ENCODE results near the gene KDM5B.
"Not testable (repeated sequence)": the region's sequence is repeated elsewhere in the genome, so short reads cannot be mapped to it uniquely, and the experiment has no call there.

KDM5B gene

DNA sequence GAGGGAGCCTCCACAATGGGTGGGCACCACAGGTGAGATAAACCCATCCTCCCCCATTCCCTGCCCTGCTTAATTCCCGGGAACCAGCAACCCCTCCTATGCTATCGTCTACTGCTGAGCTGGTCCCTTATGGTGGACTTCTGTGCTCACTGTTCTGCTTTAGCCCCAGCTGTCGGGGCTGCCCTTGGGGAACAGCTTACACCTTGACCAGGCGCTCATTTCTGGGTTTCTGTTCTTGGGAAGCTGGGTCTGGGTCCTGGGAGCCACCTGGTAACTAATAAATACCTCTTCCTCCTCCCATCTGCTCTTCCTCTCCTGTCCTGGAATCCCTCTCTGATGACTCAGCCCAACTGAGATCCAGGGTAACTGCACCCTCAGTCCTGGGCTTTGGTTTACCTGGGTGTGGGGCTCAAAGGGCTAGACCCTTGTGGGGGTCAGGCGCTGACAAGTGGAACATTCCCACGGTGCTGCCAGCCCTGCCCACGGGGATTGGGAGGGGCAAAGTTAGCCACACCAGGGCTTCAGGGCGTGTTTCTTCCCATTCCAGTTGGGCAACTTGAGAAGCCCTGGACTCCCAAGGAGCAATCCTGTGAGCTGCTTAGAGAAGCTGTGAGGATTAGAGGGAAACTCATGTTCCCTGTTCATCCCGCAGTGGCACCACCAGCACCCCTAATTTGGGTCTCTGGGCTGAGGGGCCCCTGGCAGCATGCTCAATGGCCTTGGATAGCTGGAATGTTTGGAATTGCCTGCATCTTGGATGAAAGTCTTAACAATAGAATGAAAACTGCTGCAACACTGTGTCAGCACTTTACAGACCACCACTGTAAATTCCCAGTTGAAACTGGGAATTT, 4.2 kb upstream of the KDM5B start:
- no peak for DNase-seq

DNA sequence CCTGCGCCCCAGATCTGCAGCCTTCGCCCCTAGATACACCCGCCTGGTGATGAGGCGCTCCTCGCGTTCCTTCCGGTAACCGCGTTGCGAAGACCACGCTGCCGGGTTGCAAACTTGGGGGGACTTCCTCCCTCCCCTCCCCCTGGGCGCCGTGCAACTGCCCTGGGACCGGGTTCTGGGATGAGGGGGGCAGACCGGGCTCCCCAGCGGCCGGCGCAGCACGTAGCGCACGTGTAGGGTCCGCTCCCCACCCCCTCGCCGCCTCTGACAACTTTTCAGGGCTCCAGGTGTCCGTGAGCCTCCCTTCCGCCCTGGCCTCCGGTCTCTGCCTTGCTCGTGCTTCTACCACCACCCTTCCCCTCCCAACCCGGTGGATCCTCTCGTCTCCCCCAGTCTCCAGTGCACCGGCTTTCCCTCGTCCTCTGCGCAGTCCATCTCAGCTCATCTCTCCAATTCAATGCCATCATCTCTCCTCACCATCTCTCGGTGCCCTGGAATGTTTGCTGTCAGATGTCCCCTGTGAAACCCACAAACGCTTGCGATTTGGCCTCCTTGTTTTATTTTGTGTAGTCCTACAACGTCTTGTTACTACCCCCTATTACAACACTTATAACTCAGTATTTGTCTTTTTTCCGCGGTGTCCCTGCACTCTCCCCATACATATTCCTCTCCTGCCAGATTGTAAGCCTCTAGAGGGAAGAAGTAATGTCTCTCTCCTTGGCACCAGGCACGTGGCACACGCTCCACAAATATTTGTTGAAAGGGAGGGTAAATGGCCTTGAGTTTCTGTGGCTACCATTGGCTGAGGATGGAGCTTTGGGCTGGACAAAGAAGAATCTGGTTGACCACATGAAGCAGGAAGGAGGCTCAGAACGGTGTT, 3.3 kb upstream of the KDM5B start:
- peak; percentile 17 for DNase-seq

DNA sequence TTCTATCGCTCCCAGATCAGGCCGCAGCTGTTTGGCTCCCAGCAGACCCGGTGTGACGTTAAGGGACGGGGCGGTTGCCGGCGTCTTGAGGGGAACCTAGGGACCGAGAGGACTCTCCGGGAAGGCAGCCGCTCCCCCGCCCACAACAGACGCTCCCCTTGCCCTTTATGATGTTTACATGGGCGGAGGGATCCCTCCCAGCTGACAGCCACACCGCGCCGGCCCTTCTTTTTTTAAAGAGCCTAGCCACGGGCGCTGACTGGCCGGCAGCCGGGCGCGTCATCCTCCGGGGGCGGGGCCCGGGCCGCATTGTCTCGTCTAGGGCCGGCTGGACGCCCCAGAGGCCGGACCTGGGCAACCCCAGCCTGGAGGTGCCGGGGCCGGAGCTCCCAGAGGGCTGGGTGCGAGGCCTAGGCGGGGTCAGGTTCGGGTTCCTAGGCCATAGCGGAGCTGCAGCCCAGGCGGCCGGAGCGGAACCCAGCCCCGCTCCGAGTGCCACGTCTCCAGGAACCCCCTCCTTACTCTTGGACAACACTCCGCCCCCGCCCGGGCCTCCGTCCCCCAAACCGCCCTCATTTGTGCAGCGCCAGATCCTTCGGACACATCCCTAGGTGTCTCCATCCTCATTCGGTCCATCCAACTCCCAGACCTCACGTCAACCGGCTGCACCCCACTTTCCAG, 2.5 kb upstream of the KDM5B start, which contains the start of gene PCAT6:
Gene PCAT6, plus strand, starts transcription at position 340 of the 681 bp plus-strand sequence.
- peak; percentile 92 for DNase-seq

DNA sequence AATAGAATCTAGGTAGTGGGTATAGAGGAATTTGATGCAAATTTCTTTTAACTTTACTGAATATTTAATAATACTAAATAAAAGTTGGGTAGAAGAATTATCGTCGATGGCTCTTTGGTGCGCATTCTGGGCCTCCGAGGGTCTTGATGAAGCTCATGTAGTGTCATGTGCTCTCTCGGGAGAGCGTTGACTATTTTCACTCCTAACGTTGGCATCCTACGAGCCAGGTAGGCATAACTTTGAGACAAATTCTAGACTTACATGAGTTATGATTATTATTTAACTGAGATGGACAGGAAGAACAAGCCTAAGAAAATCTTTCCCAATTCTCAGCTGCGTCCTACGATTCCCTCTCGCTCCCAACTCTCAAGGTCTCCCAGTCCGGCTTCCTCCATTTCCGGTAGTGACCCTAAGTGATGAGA, 2.0 kb upstream of the KDM5B start:
- DNase-seq, result no peak

DNA sequence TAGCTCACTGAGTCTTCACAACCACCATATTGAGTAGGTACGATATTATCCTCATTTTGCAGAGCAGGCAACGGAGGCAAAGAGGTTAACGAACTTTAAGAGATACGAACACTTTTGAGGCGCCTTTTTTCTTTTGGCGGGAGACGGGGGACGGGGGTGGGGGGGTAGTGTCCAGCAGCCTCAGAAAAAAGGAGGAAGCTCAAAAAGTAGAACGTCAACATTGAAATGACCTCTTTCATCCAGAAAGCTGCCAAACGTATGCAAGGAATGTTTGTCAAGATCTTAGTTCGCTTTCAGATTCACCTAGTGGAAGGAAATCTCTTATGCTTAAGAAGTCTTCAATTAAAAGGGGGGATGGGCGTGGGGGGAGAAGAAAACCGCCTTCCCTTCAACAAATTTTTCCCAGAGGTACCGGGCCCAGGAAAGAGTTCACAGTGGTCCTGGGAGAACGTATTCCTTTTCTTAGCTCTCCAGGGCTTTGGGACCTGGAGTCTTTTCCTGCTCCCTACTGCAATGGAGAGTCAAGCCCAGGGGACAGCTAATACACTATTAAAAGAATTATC, 1.5 kb upstream of the KDM5B start:
- DNase-seq, result no peak

DNA sequence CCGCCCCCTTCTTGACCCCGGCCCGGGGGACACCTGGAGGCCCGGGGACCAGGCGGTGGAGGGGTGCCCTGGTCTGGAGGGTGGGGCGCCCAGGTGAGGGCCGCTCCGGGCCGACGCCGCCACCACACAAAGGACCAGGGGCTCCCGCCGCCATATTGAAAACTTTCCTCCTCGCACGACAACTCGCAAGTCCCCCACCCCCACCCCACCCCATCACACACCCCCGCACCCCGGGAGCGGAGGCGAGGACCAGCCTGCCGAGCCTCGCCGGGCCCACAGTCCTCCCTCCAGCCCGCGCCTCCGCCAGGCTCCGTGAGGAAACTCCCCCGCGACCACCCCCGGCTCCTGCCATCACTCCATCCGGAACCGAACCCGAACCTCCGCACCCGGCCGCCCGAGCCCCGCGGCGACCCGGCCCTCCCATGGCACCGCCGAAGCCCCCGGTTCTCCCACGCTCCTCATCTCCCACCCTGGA, 733 bp downstream of the KDM5B start:
- peak; percentile 55 for DNase-seq

DNA sequence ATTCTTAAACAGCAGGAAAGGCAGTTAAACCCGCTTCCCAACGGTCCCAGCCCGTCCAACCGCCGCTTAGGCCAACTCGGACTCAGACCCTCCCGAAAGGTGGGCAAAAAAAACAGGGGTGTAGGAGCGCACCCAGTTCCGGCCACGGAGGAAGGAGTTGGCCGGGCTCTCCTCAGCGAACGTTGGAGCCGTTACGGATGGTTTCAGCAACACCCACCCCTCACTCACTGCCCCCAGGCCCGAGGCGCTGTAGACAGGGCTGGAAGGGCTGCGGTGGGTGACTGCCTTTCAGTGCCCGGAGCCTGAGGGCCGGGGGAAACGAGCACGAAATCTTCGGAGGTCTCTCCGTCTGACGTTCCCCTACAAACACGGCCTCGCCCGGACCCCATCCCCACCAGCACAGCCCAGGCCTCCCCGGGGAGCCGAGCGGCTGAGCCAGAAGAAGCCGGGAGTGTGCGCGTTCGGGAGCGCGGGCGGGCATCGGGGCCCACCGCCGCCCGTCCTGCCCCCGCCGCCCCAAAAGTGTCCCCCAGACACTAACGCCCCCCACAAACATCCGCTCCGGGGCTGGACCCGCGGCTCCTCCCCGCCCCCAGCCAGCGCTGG, 1.3 kb downstream of the KDM5B start:
- peak; percentile 47 for DNase-seq

DNA sequence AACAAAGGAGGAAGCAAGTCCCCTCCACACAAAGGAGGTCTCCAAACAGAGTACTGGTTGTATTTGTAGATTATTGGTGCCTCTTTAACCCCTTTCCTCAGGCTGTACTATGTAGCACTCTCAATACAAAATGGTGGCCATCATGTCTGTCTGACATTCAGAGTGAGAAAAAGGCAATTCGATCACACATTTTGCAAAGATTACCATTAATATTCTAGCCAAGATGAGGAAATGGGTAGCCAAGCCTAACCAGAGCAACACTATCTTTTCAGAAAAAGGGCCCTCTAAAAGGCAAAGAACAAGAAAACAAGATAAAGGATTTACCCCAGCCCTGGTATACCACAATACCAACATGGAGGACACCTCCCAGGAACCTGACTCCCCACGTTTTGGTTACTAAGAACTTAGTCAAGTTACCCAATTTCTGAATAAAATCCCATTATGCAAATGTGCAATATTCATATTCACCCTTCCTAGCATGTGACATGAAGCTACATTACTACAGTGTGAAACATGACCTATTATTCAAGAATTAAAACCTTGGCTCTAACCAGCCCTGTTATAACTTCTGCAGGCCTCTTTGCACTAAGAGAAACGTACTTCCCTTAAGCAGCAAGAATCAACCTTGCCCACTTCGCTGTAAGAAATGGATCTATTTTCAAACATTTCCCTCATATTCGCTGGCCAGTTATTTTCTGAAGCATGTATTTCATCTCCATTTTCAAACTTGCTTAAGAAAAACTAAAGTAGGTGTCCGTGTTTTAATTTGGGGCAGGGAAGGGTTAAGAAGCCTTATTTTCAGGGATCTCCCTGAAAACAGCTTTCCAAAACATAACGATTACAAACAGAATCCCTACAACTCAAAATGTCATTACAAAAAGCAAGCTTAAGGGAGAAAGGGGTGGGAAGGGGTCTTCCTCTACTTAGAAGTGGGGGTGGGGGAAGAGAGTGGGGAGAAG, 2.1 kb downstream of the KDM5B start:
- peak; percentile 45 for DNase-seq

DNA sequence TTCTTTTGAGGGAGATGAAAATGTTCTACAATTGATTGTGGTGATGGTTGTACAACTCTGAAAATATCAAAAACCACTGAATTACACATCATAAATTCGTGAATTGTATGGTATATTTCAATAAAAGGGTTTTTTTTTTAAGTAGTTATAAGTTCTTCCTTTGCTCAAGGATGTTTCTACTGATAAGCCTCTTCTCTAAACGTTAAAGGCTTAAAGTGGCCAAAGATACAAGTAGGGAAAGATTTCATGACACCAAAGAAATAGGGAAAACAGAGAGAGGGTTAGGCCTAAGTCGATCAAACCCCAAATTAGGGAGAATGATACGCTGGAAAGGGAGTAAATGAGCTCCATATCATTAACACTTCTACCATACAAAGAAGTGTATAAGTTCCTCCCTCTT, 4.1 kb downstream of the KDM5B start:
- no peak for DNase-seq

DNA sequence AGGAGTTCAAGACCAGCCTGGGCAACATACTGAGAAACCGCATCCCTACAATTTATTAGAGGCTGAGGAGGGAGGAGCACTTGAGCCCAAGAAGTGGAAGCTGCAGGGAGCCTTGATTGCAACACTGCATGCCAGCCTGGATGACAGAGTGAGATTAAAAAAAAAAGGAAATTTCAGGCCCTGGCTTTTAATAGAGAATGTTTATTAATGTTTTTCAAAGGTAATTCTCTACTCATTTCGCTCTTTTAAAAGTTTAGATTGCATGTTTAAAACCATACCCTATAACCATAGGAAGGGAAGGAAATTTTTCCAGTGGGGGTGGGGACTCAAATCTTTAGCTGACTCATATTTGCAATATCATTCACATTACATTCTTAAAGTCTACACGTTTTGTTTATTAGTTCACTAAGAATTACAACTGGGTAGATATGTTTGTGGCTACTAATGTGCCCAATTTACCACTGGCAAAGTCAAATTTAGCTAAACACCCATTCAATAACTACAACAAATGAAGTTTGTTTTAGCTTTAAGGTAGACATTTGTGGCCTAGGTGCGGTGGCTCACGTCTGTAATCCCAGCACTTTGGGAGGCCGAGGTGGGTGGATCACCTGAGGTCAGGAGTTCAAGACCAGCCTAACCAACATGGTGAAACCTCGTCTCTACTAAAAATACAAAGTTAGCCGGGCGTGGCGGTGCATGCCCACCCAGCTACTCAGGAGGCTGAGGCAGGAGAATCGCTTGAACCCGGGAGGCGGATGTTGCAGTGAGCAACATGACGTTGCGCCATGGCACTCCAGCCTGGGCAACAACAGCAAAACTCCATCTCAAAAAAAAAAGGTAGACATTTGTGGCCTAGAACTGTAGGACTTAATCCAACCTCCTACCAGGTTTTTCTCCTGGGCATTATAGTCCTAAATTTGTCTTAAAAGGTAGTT, 5.0 kb downstream of the KDM5B start:
- no peak for DNase-seq

DNA sequence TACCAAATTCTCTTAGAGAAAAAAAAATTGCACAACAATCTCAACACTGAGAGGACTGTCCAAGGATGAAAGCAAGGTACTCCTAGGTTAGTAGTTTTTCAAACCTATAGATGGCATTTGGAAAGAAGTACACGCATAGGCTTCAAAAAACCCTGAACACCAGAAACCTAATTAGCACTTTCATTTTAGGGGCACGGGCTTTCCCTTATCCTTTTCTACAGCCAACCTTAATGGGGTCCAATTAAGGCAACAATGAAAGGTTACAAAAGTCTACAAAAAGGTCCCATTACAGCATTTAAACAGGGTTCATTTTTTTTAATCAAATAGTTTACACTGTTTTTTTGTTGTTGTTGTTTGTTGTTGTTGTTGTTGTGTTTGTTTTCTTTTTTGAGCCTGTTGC, 6.2 kb downstream of the KDM5B start:
- DNase-seq, result no peak

DNA sequence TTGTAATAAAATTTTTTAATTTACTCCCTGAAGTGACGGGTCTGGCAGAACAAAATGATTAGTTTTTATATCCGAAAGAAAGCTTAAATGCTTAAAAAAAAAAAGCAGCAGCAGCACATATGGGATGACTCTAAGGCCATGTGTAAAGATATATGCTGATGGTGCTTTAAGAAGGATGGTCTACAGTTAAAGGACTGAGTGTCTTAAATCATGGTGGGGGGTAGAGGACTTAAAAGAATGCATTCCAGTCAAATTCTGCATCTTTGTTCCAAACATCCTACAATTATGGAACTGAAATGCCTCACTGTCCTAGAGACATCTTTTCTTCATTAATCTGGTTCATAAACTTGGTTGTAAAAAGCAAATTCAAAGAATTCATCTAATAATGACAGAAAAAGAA, 7.0 kb downstream of the KDM5B start:
- DNase-seq, result no peak

DNA sequence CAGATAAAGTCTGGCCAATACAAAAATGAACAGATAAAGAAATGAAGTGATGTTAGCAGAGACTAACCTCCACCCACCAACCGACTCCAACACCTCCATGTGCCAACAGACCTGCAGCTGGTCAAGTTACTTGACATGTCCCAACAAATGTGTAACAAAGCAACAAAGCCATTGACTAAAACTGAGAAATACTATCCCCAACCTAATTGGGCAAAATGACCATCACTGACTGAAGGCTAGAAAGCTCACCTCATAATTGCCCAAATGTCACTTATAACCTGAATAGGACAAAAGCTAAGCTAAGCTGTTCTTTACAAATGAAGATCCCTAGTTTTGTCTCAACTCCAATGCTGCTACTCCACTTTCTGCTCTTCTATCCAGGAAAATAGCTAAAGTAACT, 7.5 kb downstream of the KDM5B start:
- no peak for DNase-seq

DNA sequence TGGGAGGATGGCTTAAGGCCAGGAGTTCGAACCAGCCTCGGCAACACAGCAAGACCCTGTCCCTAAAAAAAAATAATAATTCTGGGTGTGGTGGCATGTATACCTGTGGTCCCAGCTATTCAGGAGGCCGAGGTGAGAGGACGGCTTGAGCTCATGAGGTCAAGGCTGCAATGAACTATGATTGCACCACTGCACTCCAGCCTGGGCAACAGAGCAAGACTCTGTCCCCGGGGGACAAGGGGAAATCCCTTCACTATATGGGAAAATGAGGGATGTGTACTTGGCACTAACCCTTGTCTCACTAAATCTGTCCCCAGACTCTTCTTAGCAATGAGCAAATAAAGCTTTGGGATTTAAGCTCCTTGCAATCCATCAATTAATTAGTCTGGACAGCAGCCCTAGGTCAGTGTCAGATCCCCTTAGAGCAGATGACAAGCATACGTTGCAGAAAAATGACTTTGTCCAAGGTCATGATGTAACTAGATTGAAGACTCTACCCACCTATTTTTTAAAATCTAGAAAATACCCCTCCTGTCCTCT, 9.4 kb downstream of the KDM5B start:
- DNase-seq, result no peak

DNA sequence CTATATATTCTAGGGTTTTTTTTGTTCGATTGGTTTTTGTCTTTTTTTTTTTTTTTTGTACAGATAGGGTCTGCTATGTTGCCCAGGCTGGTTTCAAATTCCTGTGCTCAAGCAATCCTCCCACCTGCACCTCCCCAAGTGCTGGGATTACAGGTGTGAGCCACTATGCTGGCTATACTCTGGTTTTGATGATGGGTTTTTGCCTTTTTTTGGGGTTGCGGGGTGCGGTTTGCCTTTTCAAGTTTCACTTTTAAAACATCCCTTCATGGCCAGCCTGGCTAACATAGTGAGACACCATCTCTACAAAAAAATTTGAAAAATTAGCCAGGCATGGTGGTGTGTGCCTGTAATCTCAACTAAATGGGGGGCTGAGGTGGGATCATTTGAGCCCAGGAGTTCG, 10.0 kb downstream of the KDM5B start:
- peak; percentile 27 for DNase-seq

DNA sequence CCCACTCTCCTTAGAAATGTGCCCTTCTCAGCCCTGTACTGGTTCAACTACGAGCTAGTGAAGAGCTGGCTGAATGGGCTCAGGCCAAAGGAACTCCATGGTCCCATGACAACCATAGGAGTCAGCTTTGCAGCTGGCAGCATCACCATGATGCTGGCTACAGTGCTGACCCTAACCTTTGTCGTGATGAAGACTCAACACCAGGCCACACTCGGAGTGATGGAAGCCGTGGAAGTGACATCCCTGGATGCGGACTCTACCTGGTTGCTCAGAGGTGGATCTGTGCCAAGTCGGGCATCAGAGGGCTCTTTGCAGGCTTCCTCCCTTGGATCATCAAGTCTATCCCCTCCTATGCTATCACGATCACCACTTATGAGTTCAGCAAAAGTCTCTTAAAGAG, 11.6 kb downstream of the KDM5B start:
- DNase-seq, result no peak

DNA sequence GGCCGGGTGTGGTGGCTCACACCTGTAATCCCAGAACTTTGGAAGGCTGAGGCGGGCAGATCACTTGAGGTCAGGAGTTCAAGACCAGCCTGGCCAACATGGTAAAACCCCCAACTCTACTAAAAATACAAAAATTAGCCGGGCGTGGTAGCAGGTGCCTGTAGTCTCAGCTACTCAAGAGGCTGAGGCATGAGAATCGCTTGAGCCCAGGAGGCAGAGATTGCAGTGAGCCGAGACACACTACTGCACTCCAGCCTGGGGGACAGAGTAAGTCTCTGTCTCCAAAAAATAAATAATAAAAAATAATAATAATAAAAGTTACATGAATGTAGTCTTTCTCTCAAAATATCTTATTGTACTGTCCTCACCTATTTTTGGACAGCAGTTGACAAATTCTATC, 13.3 kb downstream of the KDM5B start:
- DNase-seq, result not testable (repeated sequence)

DNA sequence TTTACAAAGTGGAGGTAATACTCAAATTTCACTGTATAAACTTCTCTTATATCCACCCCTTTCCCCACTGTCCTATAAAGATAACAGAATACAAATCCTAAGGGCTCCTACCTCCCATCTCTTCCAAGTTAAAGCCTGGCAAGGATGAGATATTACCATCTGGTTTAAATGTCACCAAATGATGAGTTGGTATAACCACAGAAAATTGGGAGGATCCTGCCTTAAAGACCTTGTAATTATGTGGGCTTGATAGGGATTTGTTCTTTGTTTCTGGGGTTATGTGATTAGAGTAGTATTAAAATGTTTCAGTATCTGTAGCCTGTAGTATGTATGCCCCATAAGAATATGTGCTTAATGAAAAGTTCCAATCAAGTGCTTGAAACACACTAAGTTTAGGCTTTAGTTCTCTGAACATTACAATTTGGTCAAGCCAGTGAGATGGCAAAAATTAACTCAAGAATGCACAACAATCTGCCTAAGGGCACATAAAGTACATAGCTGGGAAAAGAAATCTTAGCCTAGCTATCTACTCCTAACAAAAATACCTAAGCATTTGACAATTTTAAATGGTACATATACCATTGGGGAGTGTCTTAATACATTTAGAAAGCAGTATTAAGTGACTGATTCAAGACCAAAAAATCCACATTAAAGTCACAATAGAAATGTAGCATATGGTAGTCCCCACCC, 14.0 kb downstream of the KDM5B start:
- DNase-seq, result no peak
